Measurements from ENCODE around the gene CNTN4. TPM values are rescaled to one million over a fixed set of nuclear protein-coding genes. Genes with fewer than 3 reads are reported as not detected.

CNTN4 gene
- total and polyA plus RNA-seq, 2 donors (not counting 3 experiments of a cell fraction or from before 2014, with no cell fraction given) = not detected

- ChIA-PET POLR2A (no interaction called here), CTCF (no interaction called here)
- Histone ChIP-seq H3K4me3 (replicated peaks in 1 of 3; ENCODE audit: insufficient read depth in 1 of 3, low read depth in 1 of 3, low read length in 3 of 3) (no peak overlapping the region), H2AFZ (ENCODE audit: low read depth, low read length) (no peak overlapping the region), H3K79me2 (ENCODE audit: control insufficient read depth, insufficient read depth, low read length) (no peaks in the 10 kb centered on the region), H3K36me3 (ENCODE audit: control insufficient read depth in 2 of 2, extremely low read depth in 1 of 2, insufficient read depth in 2 of 2, low read length in 2 of 2) (no peaks in the 10 kb centered on the region), H3K27ac (ENCODE audit: insufficient read depth, low read depth, low read length) (no peak overlapping the region), H3K9ac (replicated peaks; ENCODE audit: extremely low read depth, insufficient read depth, low read length) (no peak overlapping the region), H3K9me1 (replicated peaks; ENCODE audit: control insufficient read depth, extremely low read depth, insufficient read depth, low read length) (no peaks in the 10 kb centered on the region), H3K4me2 (ENCODE audit: insufficient read depth, low read length) (no peak overlapping the region), H4K20me1 (replicated peaks; ENCODE audit: control insufficient read depth, extremely low read depth, insufficient read depth, low read length) (no peaks in the 10 kb centered on the region), H3K27me3 (ENCODE audit: control insufficient read depth in 2 of 2, insufficient read depth in 2 of 2, low read length in 2 of 2) (no peaks in the 10 kb centered on the region), H3K4me1 (ENCODE audit: control insufficient read depth, extremely low read depth, insufficient read depth, low read length) (no peaks in the 10 kb centered on the region), H3K9me3 (replicated peaks; ENCODE audit: control insufficient read depth, insufficient read depth, low read length) (no peaks in the 10 kb centered on the region)
- FAIRE-seq = no peak
- no TSS peak for BruUV-seq (replicated peaks)
- TF ChIP-seq POLR2AphosphoS5 (IDR thresholded peaks at IDR 0.05; ENCODE audit: insufficient read depth, low read depth, low read length) (no peak), JUN (IDR thresholded peaks at IDR 0.05; ENCODE audit: borderline replicate concordance, insufficient read depth, insufficient read length, low read depth) (no peak), FOS (IDR thresholded peaks at IDR 0.05; ENCODE audit: borderline replicate concordance, insufficient read depth, low read length) (no peak), MYC (IDR thresholded peaks at IDR 0.05; ENCODE audit: low read depth, low read length) (no peak), POLR2A (IDR thresholded peaks at IDR 0.05; ENCODE audit: low read depth, low read length) (no peak)
- dilution Hi-C loops (cut with MboI; ENCODE audit: extremely low pct_ligation_motif_present, low sequenced_read_pairs) = no loop called here
- no peak for DNase-seq (ENCODE audit: low read depth, low spot score)
- intact Hi-C loops (cut with micrococcal nuclease) = no loop called here
Measured at GRCh38 chr3:2652386-2652785, 553.7 kb downstream of the CNTN4 start.

- Histone ChIP-seq H3K4me1 (ENCODE audit: control insufficient read depth, extremely low read depth, insufficient read depth, low read length) (no peaks in the 10 kb centered on the region), H3K36me3 (ENCODE audit: control insufficient read depth in 2 of 2, extremely low read depth in 1 of 2, insufficient read depth in 2 of 2, low read length in 2 of 2) (no peaks in the 10 kb centered on the region), H3K27ac (ENCODE audit: insufficient read depth, low read depth, low read length) (no peak overlapping the region), H3K9me1 (replicated peaks; ENCODE audit: control insufficient read depth, extremely low read depth, insufficient read depth, low read length) (no peaks in the 10 kb centered on the region), H3K4me3 (replicated peaks in 1 of 3; ENCODE audit: insufficient read depth in 1 of 3, low read depth in 1 of 3, low read length in 3 of 3) (no peak overlapping the region), H3K9me3 (replicated peaks; ENCODE audit: control insufficient read depth, insufficient read depth, low read length) (no peaks in the 10 kb centered on the region), H3K9ac (replicated peaks; ENCODE audit: extremely low read depth, insufficient read depth, low read length) (no peak overlapping the region), H3K4me2 (ENCODE audit: insufficient read depth, low read length) (no peak overlapping the region), H3K79me2 (ENCODE audit: control insufficient read depth, insufficient read depth, low read length) (no peaks in the 10 kb centered on the region), H3K27me3 (ENCODE audit: control insufficient read depth in 2 of 2, insufficient read depth in 2 of 2, low read length in 2 of 2) (no peaks in the 10 kb centered on the region), H2AFZ (ENCODE audit: low read depth, low read length) (no peak overlapping the region), H4K20me1 (replicated peaks; ENCODE audit: control insufficient read depth, extremely low read depth, insufficient read depth, low read length) (no peaks in the 10 kb centered on the region)
- ChIA-PET CTCF (no interaction called here), POLR2A (no interaction called here)
- no TSS peak for BruUV-seq (replicated peaks)
- DNase-seq (ENCODE audit: low read depth, low spot score) (no peak), FAIRE-seq (no peak)
- intact Hi-C loops (cut with micrococcal nuclease) (no loop called here), dilution Hi-C loops (cut with MboI; ENCODE audit: extremely low pct_ligation_motif_present, low sequenced_read_pairs) (no loop called here)
- TF ChIP-seq EZH2 (IDR thresholded peaks at IDR 0.05; ENCODE audit: borderline replicate concordance, low read depth, low read length, severe bottlenecking) (no peak), POLR2AphosphoS5 (IDR thresholded peaks at IDR 0.05; ENCODE audit: insufficient read depth, low read depth, low read length) (no peak), GATA2 (IDR thresholded peaks at IDR 0.05; ENCODE audit: insufficient read depth, insufficient read length, low read depth, low read length) (no peak), CTCF (IDR thresholded peaks at IDR 0.05; ENCODE audit: extremely low read depth in 1 of 2, insufficient read depth in 1 of 2, low read depth in 1 of 2, low read length in 2 of 2) (no peak), MAX (IDR thresholded peaks at IDR 0.05; ENCODE audit: insufficient read depth, insufficient read length) (no peak), MYC (IDR thresholded peaks at IDR 0.05; ENCODE audit: low read depth, low read length) (no peak), POLR2A (IDR thresholded peaks at IDR 0.05; ENCODE audit: low read depth, low read length) (no peak), FOS (IDR thresholded peaks at IDR 0.05; ENCODE audit: borderline replicate concordance, insufficient read depth, low read length) (no peak), JUN (IDR thresholded peaks at IDR 0.05; ENCODE audit: borderline replicate concordance, insufficient read depth, insufficient read length, low read depth) (no peak)
Measured at GRCh38 chr3:2653706-2654105, 555.0 kb downstream of the CNTN4 start.

Data from endothelial cell of umbilical vein (primary cell).